Measurements from ENCODE around the gene ANKRD6.

DNA sequence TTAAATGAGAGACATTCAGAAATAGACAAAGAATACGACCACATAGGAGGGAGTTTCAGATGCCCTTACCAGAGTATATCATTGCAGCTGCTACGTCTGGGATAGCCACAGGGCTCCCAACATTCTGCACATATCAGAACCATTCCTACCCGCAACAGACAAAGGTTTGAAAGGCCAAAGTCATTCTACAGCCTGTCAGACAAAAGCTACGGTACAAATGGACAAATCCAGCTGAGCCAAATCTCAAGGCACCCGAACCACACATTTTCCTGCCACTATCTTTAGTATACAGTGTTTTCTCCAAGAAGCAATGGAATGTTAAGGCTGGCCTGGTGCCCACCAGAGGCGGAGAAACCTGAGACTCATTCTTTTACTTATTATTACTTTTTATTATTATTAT is 236.1 kb downstream of the ANKRD6 start:
- TF ChIP-seq, protein P1, sequence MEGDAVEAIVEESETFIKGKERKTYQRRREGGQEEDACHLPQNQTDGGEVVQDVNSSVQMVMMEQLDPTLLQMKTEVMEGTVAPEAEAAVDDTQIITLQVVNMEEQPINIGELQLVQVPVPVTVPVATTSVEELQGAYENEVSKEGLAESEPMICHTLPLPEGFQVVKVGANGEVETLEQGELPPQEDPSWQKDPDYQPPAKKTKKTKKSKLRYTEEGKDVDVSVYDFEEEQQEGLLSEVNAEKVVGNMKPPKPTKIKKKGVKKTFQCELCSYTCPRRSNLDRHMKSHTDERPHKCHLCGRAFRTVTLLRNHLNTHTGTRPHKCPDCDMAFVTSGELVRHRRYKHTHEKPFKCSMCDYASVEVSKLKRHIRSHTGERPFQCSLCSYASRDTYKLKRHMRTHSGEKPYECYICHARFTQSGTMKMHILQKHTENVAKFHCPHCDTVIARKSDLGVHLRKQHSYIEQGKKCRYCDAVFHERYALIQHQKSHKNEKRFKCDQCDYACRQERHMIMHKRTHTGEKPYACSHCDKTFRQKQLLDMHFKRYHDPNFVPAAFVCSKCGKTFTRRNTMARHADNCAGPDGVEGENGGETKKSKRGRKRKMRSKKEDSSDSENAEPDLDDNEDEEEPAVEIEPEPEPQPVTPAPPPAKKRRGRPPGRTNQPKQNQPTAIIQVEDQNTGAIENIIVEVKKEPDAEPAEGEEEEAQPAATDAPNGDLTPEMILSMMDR (IDR thresholded peaks at IDR 0.05), result no peak
- no peak for TF ChIP-seq POLR2AphosphoS5 (IDR thresholded peaks at IDR 0.05)
